CD14-positive monocyte (primary cell): Measurements from ENCODE around the gene CCDC106. TPM values are rescaled to one million over a fixed set of nuclear protein-coding genes. Genes with fewer than 3 reads are reported as not detected.

Experiments
- DNase-seq, 3 donors: peaks; one replicate each; pipeline ENCODE4 v3.0.0-alpha.2; 2011 to 2022
- H2AFZ ChIP-seq: 2 replicates; pipeline ENCODE4 v1.6.0; 2012; ENCODE audit warnings: mild to moderate bottlenecking, low read depth, low read length, inconsistent platforms; ENCODE audit not compliant: insufficient read depth, poor library complexity, severe bottlenecking
- H3K27ac ChIP-seq, 2 donors: 1 replicate in 1 of 2; 2 replicates in 1 of 2; pipeline ENCODE4 v1.5.1; 2012 to 2013; ENCODE audit warnings: low read length in 2 of 2, control low read depth in 1 of 2, inconsistent platforms in 1 of 2, low read depth in 1 of 2, mild to moderate bottlenecking in 1 of 2
- H3K27me3 ChIP-seq, 2 donors: one replicate each; pipeline versions ENCODE4 v1.6.0 to v1.6.1; 2011 to 2013; ENCODE audit warnings: low read length in 2 of 2; ENCODE audit not compliant: control insufficient read depth in 2 of 2, insufficient read depth in 2 of 2
- H3K36me3 ChIP-seq, 2 donors: replicated peaks in 1 of 2; 1 replicate in 1 of 2; 2 replicates in 1 of 2; pipeline versions ENCODE4 v1.5.1 to v1.6.1; 2012 to 2013; ENCODE audit warnings: low read length in 2 of 2, control low read depth in 1 of 2, inconsistent platforms in 1 of 2, mild to moderate bottlenecking in 1 of 2; ENCODE audit not compliant: insufficient read depth in 2 of 2, control insufficient read depth in 1 of 2
- H3K4me1 ChIP-seq, 2 donors: 1 replicate in 1 of 2; 2 replicates in 1 of 2; pipeline versions ENCODE4 v1.5.1 to v1.6.1; 2012 to 2013; ENCODE audit warnings: low read length in 2 of 2, control low read depth in 1 of 2, inconsistent platforms in 1 of 2, mild to moderate bottlenecking in 1 of 2, moderate library complexity in 1 of 2; ENCODE audit not compliant: insufficient read depth in 2 of 2, control insufficient read depth in 1 of 2
- H3K4me2 ChIP-seq: replicated peaks from 2 replicates; pipeline ENCODE3; 2012; ENCODE audit warnings: low read length, moderate library complexity, mild to moderate bottlenecking; ENCODE audit not compliant: poor library complexity, severe bottlenecking; ENCODE audit errors: extremely low read depth
- H3K4me3 ChIP-seq, 3 experiments: fragments of 200-600 bp in 1 of 3; sonication (generic) in 1 of 3; replicated peaks in 1 of 3; 1 replicate in 2 of 3; 2 replicates in 1 of 3; pipeline ENCODE4 v1.5.1; 2011 to 2013; ENCODE audit warnings: low read length in 3 of 3, mild to moderate bottlenecking in 3 of 3, control low read depth in 2 of 3, low read depth in 2 of 3, inconsistent platforms in 1 of 3, moderate library complexity in 1 of 3
- H3K79me2 ChIP-seq: 2 replicates; pipeline ENCODE4 v1.6.0; 2012; ENCODE audit warnings: mild to moderate bottlenecking, control low read depth, inconsistent platforms, low read length, moderate library complexity; ENCODE audit not compliant: insufficient read depth
- H3K9ac ChIP-seq: 2 replicates; pipeline ENCODE4 v1.6.0; 2017; ENCODE audit warnings: low read length, mild to moderate bottlenecking; ENCODE audit not compliant: insufficient read depth, poor library complexity, severe bottlenecking
- H3K9me3 ChIP-seq, 2 donors: replicated peaks in 1 of 2; 1 replicate in 1 of 2; 2 replicates in 1 of 2; pipeline versions ENCODE4 v1.5.1 to v1.6.1; 2012 to 2013; ENCODE audit warnings: low read length in 2 of 2, control low read depth in 1 of 2; ENCODE audit not compliant: control insufficient read depth in 1 of 2, insufficient read depth in 1 of 2
- H4K20me1 ChIP-seq: 2 replicates; pipeline ENCODE4 v1.6.0; 2012; ENCODE audit warnings: mild to moderate bottlenecking, low read length, control low read depth, moderate library complexity; ENCODE audit not compliant: insufficient read depth
- H3K27ac Mint-ChIP-seq, 7 donors: one replicate each; pipeline ENCODE4 v1.8.0; 2020; ENCODE audit warnings: mild to moderate bottlenecking in 7 of 7, mixed read lengths in 7 of 7, moderate library complexity in 6 of 7, inconsistent platforms in 2 of 7
- H3K27me3 Mint-ChIP-seq, 3 donors: one replicate each; pipeline ENCODE4 v1.8.0; 2021 to 2022; ENCODE audit warnings: low read depth in 3 of 3, mild to moderate bottlenecking in 3 of 3, mixed read lengths in 3 of 3, moderate library complexity in 3 of 3, inconsistent platforms in 1 of 3
- H3K36me3 Mint-ChIP-seq, 2 donors: one replicate each; pipeline ENCODE4 v1.8.0; 2020; ENCODE audit warnings: mixed read lengths in 2 of 2, inconsistent platforms in 1 of 2, mild to moderate bottlenecking in 1 of 2
- H3K4me1 Mint-ChIP-seq: one replicate; pipeline ENCODE4 v1.8.0; 2020; ENCODE audit warnings: mild to moderate bottlenecking, mixed read lengths
- H3K4me3 Mint-ChIP-seq, 2 donors: one replicate each; pipeline ENCODE4 v1.8.0; 2020; ENCODE audit warnings: mild to moderate bottlenecking in 2 of 2, mixed read lengths in 2 of 2, moderate library complexity in 1 of 2
- H3K9me3 Mint-ChIP-seq, 7 donors: one replicate each; pipeline ENCODE4 v1.8.0; 2020 to 2022; ENCODE audit warnings: mixed read lengths in 7 of 7, mild to moderate bottlenecking in 6 of 7, moderate library complexity in 6 of 7, inconsistent platforms in 2 of 7
- WGBS: methylation state at CpG from one replicate; pipeline ENCODE4 v1.1.5; 2013; ENCODE audit warnings: missing lambda C conversion rate; ENCODE audit not compliant: insufficient coverage; 5-methylcytosine and 5-hydroxymethylcytosine counted together
- intact Hi-C, 2 donors: fragments of 100-400 bp; cut with micrococcal nuclease; formaldehyde crosslinking; loops; one replicate each; pipeline versions ENCODE4 v1.15.0 to v1.15.1; 2023
- polyA plus RNA-seq, 3 donors: library from polyadenylated mRNA; depleted of rRNA in 1 of 3; unstranded in 2 of 3; stranded (reverse) in 1 of 3; fragments of 300-500 nt in 2 of 3; fragments of >200 nt in 1 of 3; fragmentation: Illumina TruSeq in 2 of 3; gene quantifications; 1 replicate in 2 of 3; 2 replicates in 1 of 3; pipeline ENCODE4 v1.2.3, GENCODE V29; 2012 to 2021
- TF ChIP-seq, protein P1 (sequence below): fragments of 200-600 bp; IDR thresholded peaks from one replicate; pipeline ENCODE4 v1.8.0; 2022; ENCODE audit warnings: antibody characterized with exemption, mild to moderate bottlenecking

CCDC106 gene
- polyA plus RNA-seq, 3 donors = 0.74 to 2.4 (median 1.2) TPM

DNA sequence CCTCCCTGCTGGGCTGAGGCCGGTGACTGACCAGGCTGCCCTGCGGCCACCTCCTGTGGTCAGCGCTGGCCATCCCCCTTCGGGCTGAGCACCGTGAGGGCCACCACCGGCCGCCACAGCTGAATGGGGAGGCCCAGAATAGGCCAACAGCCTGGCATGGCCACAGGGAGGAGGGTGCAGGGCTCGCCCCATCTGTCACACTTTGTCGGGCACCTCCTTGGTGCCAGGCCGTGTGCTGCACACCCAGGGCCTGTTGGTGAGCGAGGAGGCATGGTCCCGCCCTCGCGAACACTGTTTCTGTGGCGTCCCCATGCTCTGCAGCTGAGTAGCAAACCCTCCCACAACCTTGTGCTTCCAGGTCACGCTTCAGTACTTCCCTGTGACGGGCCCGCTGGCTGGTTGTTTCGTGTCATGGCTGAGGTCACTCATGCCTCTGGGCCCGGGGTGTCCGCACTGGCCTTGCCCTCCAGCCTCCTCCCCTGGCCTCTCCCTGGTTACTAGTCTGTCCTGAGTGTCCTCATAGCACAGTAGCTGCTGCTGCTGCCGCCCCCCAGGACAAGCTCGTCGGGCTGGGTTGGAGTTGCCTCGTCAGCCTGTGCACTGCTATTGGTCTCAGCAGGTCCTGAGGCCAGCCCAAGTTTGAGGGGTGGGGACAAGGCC, 42.2 kb downstream of the CCDC106 start:
- no peaks in the 10 kb centered on the region for H3K27me3 ChIP-seq
- H3K27ac ChIP-seq = no peak overlapping the region
- H3K36me3 ChIP-seq = peaks cover 93 to 99% of the 10 kb centered on the region in 2 donors
- H2AFZ ChIP-seq = no peak overlapping the region
- 95% methylated on average over 23 of the region's 25 CpGs for WGBS
- intact Hi-C loops = no loop called here
- H3K27ac Mint-ChIP-seq = peak overlapping the region in 1 of 7 donors; percentile 8
- H3K4me1 Mint-ChIP-seq = peaks cover 2% of the 10 kb centered on the region
- H3K36me3 Mint-ChIP-seq = peaks cover 69 to 95% of the 10 kb centered on the region in 2 donors
- H3K4me2 ChIP-seq = no peak overlapping the region
- no peak overlapping the region for H3K9ac ChIP-seq
- H3K27me3 Mint-ChIP-seq = no peaks in the 10 kb centered on the region
- no peaks in the 10 kb centered on the region for H3K9me3 Mint-ChIP-seq
- peaks cover 31% of the 10 kb centered on the region for H3K79me2 ChIP-seq
- TF ChIP-seq, protein P1, sequence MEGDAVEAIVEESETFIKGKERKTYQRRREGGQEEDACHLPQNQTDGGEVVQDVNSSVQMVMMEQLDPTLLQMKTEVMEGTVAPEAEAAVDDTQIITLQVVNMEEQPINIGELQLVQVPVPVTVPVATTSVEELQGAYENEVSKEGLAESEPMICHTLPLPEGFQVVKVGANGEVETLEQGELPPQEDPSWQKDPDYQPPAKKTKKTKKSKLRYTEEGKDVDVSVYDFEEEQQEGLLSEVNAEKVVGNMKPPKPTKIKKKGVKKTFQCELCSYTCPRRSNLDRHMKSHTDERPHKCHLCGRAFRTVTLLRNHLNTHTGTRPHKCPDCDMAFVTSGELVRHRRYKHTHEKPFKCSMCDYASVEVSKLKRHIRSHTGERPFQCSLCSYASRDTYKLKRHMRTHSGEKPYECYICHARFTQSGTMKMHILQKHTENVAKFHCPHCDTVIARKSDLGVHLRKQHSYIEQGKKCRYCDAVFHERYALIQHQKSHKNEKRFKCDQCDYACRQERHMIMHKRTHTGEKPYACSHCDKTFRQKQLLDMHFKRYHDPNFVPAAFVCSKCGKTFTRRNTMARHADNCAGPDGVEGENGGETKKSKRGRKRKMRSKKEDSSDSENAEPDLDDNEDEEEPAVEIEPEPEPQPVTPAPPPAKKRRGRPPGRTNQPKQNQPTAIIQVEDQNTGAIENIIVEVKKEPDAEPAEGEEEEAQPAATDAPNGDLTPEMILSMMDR = no peak
- no peaks in the 10 kb centered on the region for H3K4me1 ChIP-seq
- H3K4me3 ChIP-seq = no peak overlapping the region
- H3K9me3 ChIP-seq = no peaks in the 10 kb centered on the region
- DNase-seq = no peak
- H3K4me3 Mint-ChIP-seq = no peak overlapping the region
- peaks cover 93% of the 10 kb centered on the region for H4K20me1 ChIP-seq

- intact Hi-C loops = no loop called here
- H3K79me2 ChIP-seq = peaks cover 24% of the 10 kb centered on the region
- Mint-ChIP-seq H3K4me1 (peaks cover 2% of the 10 kb centered on the region), H3K36me3 (peaks cover 69 to 95% of the 10 kb centered on the region in 2 donors), H3K27ac (peak overlapping the region in 2 of 7 donors; percentile 8 to 35), H3K9me3 (no peaks in the 10 kb centered on the region), H3K27me3 (no peaks in the 10 kb centered on the region), H3K4me3 (no peak overlapping the region)
- no peak overlapping the region for H3K9ac ChIP-seq
- TF ChIP-seq, protein P1 = no peak
- DNase-seq = no peak
- H3K9me3 ChIP-seq = no peaks in the 10 kb centered on the region
- H3K36me3 ChIP-seq = peaks cover 93 to 99% of the 10 kb centered on the region in 2 donors
- 98% methylated on average over 25 of the region's 31 CpGs for WGBS
- no peaks in the 10 kb centered on the region for H3K27me3 ChIP-seq
- no peaks in the 10 kb centered on the region for H3K4me1 ChIP-seq
- H4K20me1 ChIP-seq = peaks cover 92% of the 10 kb centered on the region
- no peak overlapping the region for H3K27ac ChIP-seq
- no peak overlapping the region for H3K4me3 ChIP-seq
- no peak overlapping the region for H2AFZ ChIP-seq
- H3K4me2 ChIP-seq = no peak overlapping the region
Measured at GRCh38 chr19:55690769-55691545, 42.9 kb downstream of the CCDC106 start.
